Measurements from ENCODE around the gene FOXO3.
"Not testable (repeated sequence)": the region's sequence is repeated elsewhere in the genome, so short reads cannot be mapped to it uniquely, and the experiment has no call there.

Gene FOXO3

GRCh38 chr6:108661982-108662381, 101.3 kb downstream of the FOXO3 start:
- no peak overlapping the region for H3K4me3 ChIP-seq (ENCODE audit: extremely low read depth, insufficient read depth, low read length, poor library complexity, severe bottlenecking)
- no peak overlapping the region for H3K27ac ChIP-seq (ENCODE audit: low read depth, low read length, severe bottlenecking)
- H3K4me1 ChIP-seq (ENCODE audit: control insufficient read depth, insufficient read depth, low read length, poor library complexity, severe bottlenecking): no peaks in the 10 kb centered on the region
- peaks cover 14% of the 10 kb centered on the region for H3K36me3 ChIP-seq (ENCODE audit: control insufficient read depth, insufficient read depth, low read length)
- no peaks in the 10 kb centered on the region for H3K9me3 ChIP-seq (ENCODE audit: control insufficient read depth, low read length)
- 86 to 100% methylated on average over 1 of the region's 2 CpGs for WGBS, 2 experiments (ENCODE audit: insufficient coverage in 2 of 2)

GRCh38 chr6:108662702-108663101, 102.0 kb downstream of the FOXO3 start:
- Histone ChIP-seq H3K4me3 (ENCODE audit: extremely low read depth, insufficient read depth, low read length, poor library complexity, severe bottlenecking) (no peak overlapping the region), H3K27ac (ENCODE audit: low read depth, low read length, severe bottlenecking) (no peak overlapping the region), H3K9me3 (ENCODE audit: control insufficient read depth, low read length) (no peaks in the 10 kb centered on the region), H3K4me1 (ENCODE audit: control insufficient read depth, insufficient read depth, low read length, poor library complexity, severe bottlenecking) (peaks cover 3% of the 10 kb centered on the region), H3K36me3 (ENCODE audit: control insufficient read depth, insufficient read depth, low read length) (peaks cover 14% of the 10 kb centered on the region)
- 100% methylated on average over 2 of the region's 2 CpGs for WGBS, 2 experiments (ENCODE audit: insufficient coverage in 2 of 2)

GRCh38 chr6:108663494-108664064, 102.9 kb downstream of the FOXO3 start:
- peaks cover 22% of the 10 kb centered on the region for H3K36me3 ChIP-seq (ENCODE audit: control insufficient read depth, insufficient read depth, low read length)
- WGBS, 2 experiments (ENCODE audit: insufficient coverage in 2 of 2): 92 to 96% methylated on average over 11 to 12 of the region's 30 CpGs
- not testable (repeated sequence) for H3K9me3 ChIP-seq (ENCODE audit: control insufficient read depth, low read length); H3K4me3 ChIP-seq (ENCODE audit: extremely low read depth, insufficient read depth, low read length, poor library complexity, severe bottlenecking); H3K4me1 ChIP-seq (ENCODE audit: control insufficient read depth, insufficient read depth, low read length, poor library complexity, severe bottlenecking); H3K27ac ChIP-seq (ENCODE audit: low read depth, low read length, severe bottlenecking)

- Histone ChIP-seq H3K4me1 (ENCODE audit: control insufficient read depth, insufficient read depth, low read length, poor library complexity, severe bottlenecking) (peaks cover 7% of the 10 kb centered on the region), H3K27ac (ENCODE audit: low read depth, low read length, severe bottlenecking) (no peak overlapping the region), H3K9me3 (ENCODE audit: control insufficient read depth, low read length) (no peaks in the 10 kb centered on the region), H3K36me3 (ENCODE audit: control insufficient read depth, insufficient read depth, low read length) (peaks cover 23% of the 10 kb centered on the region), H3K4me3 (ENCODE audit: extremely low read depth, insufficient read depth, low read length, poor library complexity, severe bottlenecking) (no peak overlapping the region)
- 100% methylated on average over 1 of the region's 3 CpGs for WGBS, 2 experiments (ENCODE audit: insufficient coverage in 2 of 2)
Observed at GRCh38 chr6:108665495-108666196, 104.9 kb downstream of the FOXO3 start.

- 86% methylated on average over 1 of the region's 4 CpGs; no CpG with 5 or more reads in 1 of the 2 experiments for WGBS, 2 experiments (ENCODE audit: insufficient coverage in 2 of 2)
- Histone ChIP-seq H3K27ac (ENCODE audit: low read depth, low read length, severe bottlenecking) (no peak overlapping the region), H3K36me3 (ENCODE audit: control insufficient read depth, insufficient read depth, low read length) (peaks cover 23% of the 10 kb centered on the region), H3K9me3 (ENCODE audit: control insufficient read depth, low read length) (no peaks in the 10 kb centered on the region), H3K4me1 (ENCODE audit: control insufficient read depth, insufficient read depth, low read length, poor library complexity, severe bottlenecking) (peaks cover 7% of the 10 kb centered on the region), H3K4me3 (ENCODE audit: extremely low read depth, insufficient read depth, low read length, poor library complexity, severe bottlenecking) (no peak overlapping the region)
Observed at GRCh38 chr6:108666656-108667260, 106.0 kb downstream of the FOXO3 start.

GRCh38 chr6:108667993-108668392, 107.3 kb downstream of the FOXO3 start:
- peaks cover 7% of the 10 kb centered on the region for H3K4me1 ChIP-seq (ENCODE audit: control insufficient read depth, insufficient read depth, low read length, poor library complexity, severe bottlenecking)
- WGBS, 2 experiments (ENCODE audit: insufficient coverage in 2 of 2): 59 to 71% methylated on average over 6 to 7 of the region's 7 CpGs

GRCh38 chr6:108669673-108670072, 109.0 kb downstream of the FOXO3 start:
- H3K4me1 ChIP-seq (ENCODE audit: control insufficient read depth, insufficient read depth, low read length, poor library complexity, severe bottlenecking): peaks cover 7% of the 10 kb centered on the region
- WGBS, 2 experiments (ENCODE audit: insufficient coverage in 2 of 2): 100% methylated on average over 1 of the region's 1 CpG
- H3K27ac ChIP-seq (ENCODE audit: low read depth, low read length, severe bottlenecking): no peak overlapping the region
- H3K4me3 ChIP-seq (ENCODE audit: extremely low read depth, insufficient read depth, low read length, poor library complexity, severe bottlenecking): no peak overlapping the region
- peaks cover 18% of the 10 kb centered on the region for H3K36me3 ChIP-seq (ENCODE audit: control insufficient read depth, insufficient read depth, low read length)
- no peaks in the 10 kb centered on the region for H3K9me3 ChIP-seq (ENCODE audit: control insufficient read depth, low read length)

More at GRCh38 chr6:108667993-108668392, 107.3 kb downstream of the FOXO3 start:
- H3K4me3 ChIP-seq (ENCODE audit: extremely low read depth, insufficient read depth, low read length, poor library complexity, severe bottlenecking): no peak overlapping the region
- H3K27ac ChIP-seq (ENCODE audit: low read depth, low read length, severe bottlenecking): no peak overlapping the region
- H3K9me3 ChIP-seq (ENCODE audit: control insufficient read depth, low read length): no peaks in the 10 kb centered on the region
- peaks cover 23% of the 10 kb centered on the region for H3K36me3 ChIP-seq (ENCODE audit: control insufficient read depth, insufficient read depth, low read length)

- Histone ChIP-seq H3K4me3 (ENCODE audit: extremely low read depth, insufficient read depth, low read length, poor library complexity, severe bottlenecking) (no peak overlapping the region), H3K27ac (ENCODE audit: low read depth, low read length, severe bottlenecking) (no peak overlapping the region)
- 71 to 92% methylated on average over 1 to 2 of the region's 2 CpGs for WGBS, 2 experiments (ENCODE audit: insufficient coverage in 2 of 2)
Observed at GRCh38 chr6:108671175-108671574, 110.5 kb downstream of the FOXO3 start.

GRCh38 chr6:108671790-108672189, 111.1 kb downstream of the FOXO3 start:
- no peak overlapping the region for H3K4me3 ChIP-seq (ENCODE audit: extremely low read depth, insufficient read depth, low read length, poor library complexity, severe bottlenecking)
- peaks cover 9% of the 10 kb centered on the region for H3K36me3 ChIP-seq (ENCODE audit: control insufficient read depth, insufficient read depth, low read length)
- H3K4me1 ChIP-seq (ENCODE audit: control insufficient read depth, insufficient read depth, low read length, poor library complexity, severe bottlenecking): peaks cover 7% of the 10 kb centered on the region
- no peaks in the 10 kb centered on the region for H3K9me3 ChIP-seq (ENCODE audit: control insufficient read depth, low read length)
- 49 to 54% methylated on average over 4 of the region's 4 CpGs for WGBS, 2 experiments (ENCODE audit: insufficient coverage in 2 of 2)
- no peak overlapping the region for H3K27ac ChIP-seq (ENCODE audit: low read depth, low read length, severe bottlenecking)

More at GRCh38 chr6:108671175-108671574, 110.5 kb downstream of the FOXO3 start:
- peaks cover 9% of the 10 kb centered on the region for H3K36me3 ChIP-seq (ENCODE audit: control insufficient read depth, insufficient read depth, low read length)
- peaks cover 7% of the 10 kb centered on the region for H3K4me1 ChIP-seq (ENCODE audit: control insufficient read depth, insufficient read depth, low read length, poor library complexity, severe bottlenecking)
- no peaks in the 10 kb centered on the region for H3K9me3 ChIP-seq (ENCODE audit: control insufficient read depth, low read length)

- Histone ChIP-seq H3K4me3 (ENCODE audit: extremely low read depth, insufficient read depth, low read length, poor library complexity, severe bottlenecking) (no peak overlapping the region), H3K36me3 (ENCODE audit: control insufficient read depth, insufficient read depth, low read length) (peaks cover 9% of the 10 kb centered on the region), H3K27ac (ENCODE audit: low read depth, low read length, severe bottlenecking) (no peak overlapping the region), H3K4me1 (ENCODE audit: control insufficient read depth, insufficient read depth, low read length, poor library complexity, severe bottlenecking) (peaks cover 4% of the 10 kb centered on the region), H3K9me3 (ENCODE audit: control insufficient read depth, low read length) (no peaks in the 10 kb centered on the region)
- WGBS, 2 experiments (ENCODE audit: insufficient coverage in 2 of 2): 67 to 90% methylated on average over 1 of the region's 3 CpGs
Observed at GRCh38 chr6:108672641-108673040, 111.9 kb downstream of the FOXO3 start.

- H3K9me3 ChIP-seq (ENCODE audit: control insufficient read depth, low read length): no peaks in the 10 kb centered on the region
- H3K4me1 ChIP-seq (ENCODE audit: control insufficient read depth, insufficient read depth, low read length, poor library complexity, severe bottlenecking): no peaks in the 10 kb centered on the region
- 91 to 93% methylated on average over 5 to 6 of the region's 6 CpGs for WGBS, 2 experiments (ENCODE audit: insufficient coverage in 2 of 2)
- H3K27ac ChIP-seq (ENCODE audit: low read depth, low read length, severe bottlenecking): no peak overlapping the region
- no peak overlapping the region for H3K4me3 ChIP-seq (ENCODE audit: extremely low read depth, insufficient read depth, low read length, poor library complexity, severe bottlenecking)
- H3K36me3 ChIP-seq (ENCODE audit: control insufficient read depth, insufficient read depth, low read length): peaks cover 6% of the 10 kb centered on the region
Observed at GRCh38 chr6:108673153-108673552, 112.4 kb downstream of the FOXO3 start.

All from mesodermal cell (in vitro differentiated cells).